Caco-2 (cell line): ENCODE results near the gene ROPN1L. TPM values are rescaled to one million over a fixed set of nuclear protein-coding genes. Genes with fewer than 3 reads are reported as not detected.

Source experiments
- BruUV-seq: library from RNA; stranded (reverse); fragments of 400-500 nt; replicated peaks from 2 replicates; lab custom pipeline; 2021; lab: Mats Ljungman, UMichigan
- CTCF ChIA-PET: fragments of 300-600 bp; sonication (Branson Sonifier 250); formaldehyde crosslinking; loops from one replicate; lab custom pipeline; 2022; ENCODE audit warnings: antibody characterized with exemption; lab: Charles Lee
- POLR2A ChIA-PET: fragments of 300-600 bp; sonication (Branson Sonifier 250); formaldehyde crosslinking; loops from one replicate; lab custom pipeline; 2022; ENCODE audit warnings: antibody characterized with exemption; lab: Charles Lee
- DNase-seq, 2 experiments: peaks; one replicate each; pipeline versions ENCODE4 v3.0.0 to v3.0.0-alpha.2; 2020 to 2022
- H3K27me3 ChIP-seq: replicated peaks from 2 replicates; pipeline ENCODE4 v1.6.0; 2011; ENCODE audit warnings: low read length; ENCODE audit not compliant: control insufficient read depth, insufficient read depth
- H3K36me3 ChIP-seq: 2 replicates; pipeline ENCODE4 v1.5.1; 2011; ENCODE audit warnings: low read length; ENCODE audit not compliant: control insufficient read depth, insufficient read depth
- H3K4me1 ChIP-seq: fragments of 250-450 bp; sonication (Bioruptor Pico); 2 replicates; pipeline ENCODE4 v1.5.1; 2020; ENCODE audit warnings: mild to moderate bottlenecking
- H3K4me3 ChIP-seq: 2 replicates; pipeline ENCODE4 v1.5.1; 2011; ENCODE audit warnings: low read depth, mild to moderate bottlenecking, control low read depth, low read length
- H3K9me3 ChIP-seq: fragments of 250-450 bp; sonication (Bioruptor Pico); 2 replicates; pipeline ENCODE4 v1.5.1; 2020; ENCODE audit warnings: mild to moderate bottlenecking, moderate library complexity
- H3K27ac Mint-ChIP-seq: one replicate; pipeline ENCODE4 v1.8.0; 2022; ENCODE audit warnings: mixed read lengths; ENCODE audit not compliant: unreplicated experiment
- H3K27me3 Mint-ChIP-seq: one replicate; pipeline ENCODE4 v1.8.0; 2022; ENCODE audit warnings: mixed read lengths; ENCODE audit not compliant: insufficient read depth, unreplicated experiment
- H3K36me3 Mint-ChIP-seq: one replicate; pipeline ENCODE4 v1.8.0; 2022; ENCODE audit warnings: mild to moderate bottlenecking, mixed read lengths; ENCODE audit not compliant: insufficient read depth, unreplicated experiment
- H3K4me1 Mint-ChIP-seq: one replicate; pipeline ENCODE4 v1.8.0; 2022; ENCODE audit warnings: low read depth, mixed read lengths; ENCODE audit not compliant: unreplicated experiment
- H3K4me3 Mint-ChIP-seq: one replicate; pipeline ENCODE4 v1.8.0; 2022; ENCODE audit warnings: mild to moderate bottlenecking, moderate library complexity, mixed read lengths; ENCODE audit not compliant: unreplicated experiment
- H3K9me3 Mint-ChIP-seq: one replicate; pipeline ENCODE4 v1.8.0; 2022; ENCODE audit warnings: mixed read lengths; ENCODE audit not compliant: unreplicated experiment
- CTCF ChIP-seq, 2 experiments: fragments of 200-600 bp in 1 of 2; IDR thresholded peaks; 1 replicate in 1 of 2; 2 replicates in 1 of 2; pipeline versions ENCODE4 v1.5.1 to v1.8.0; 2011 to 2022; ENCODE audit warnings: antibody characterized with exemption in 1 of 2, control low read depth in 1 of 2, inconsistent platforms in 1 of 2, low read depth in 1 of 2, low read length in 1 of 2, mild to moderate bottlenecking in 1 of 2, moderate library complexity in 1 of 2; ENCODE audit not compliant: insufficient read depth in 1 of 2, severe bottlenecking in 1 of 2, unreplicated experiment in 1 of 2
- intact Hi-C: fragments of 100-400 bp; cut with micrococcal nuclease; formaldehyde crosslinking; loops from one replicate; pipeline ENCODE4 v1.10.0; 2022; ENCODE audit not compliant: unreplicated experiment
- total RNA-seq: library from RNA; stranded (reverse); gene quantifications from 2 replicates; pipeline ENCODE4 v1.2.3, GENCODE V29; 2022

ROPN1L gene
- total RNA-seq, 1 experiment from 2014 or later = 0.48 TPM

GRCh38 chr5:10471677-10472076, 30.0 kb downstream of the ROPN1L start:
- CTCF ChIA-PET = no interaction called here
- no peak overlapping the region for H3K4me3 Mint-ChIP-seq
- Histone ChIP-seq H3K27me3 (no peaks in the 10 kb centered on the region), H3K4me1 (no peaks in the 10 kb centered on the region; the same call in 1 of the 2 replicates), H3K9me3 (no peaks in the 10 kb centered on the region; the same call in 1 of the 2 replicates), H3K36me3 (no peaks in the 10 kb centered on the region), H3K4me3 (no peak overlapping the region)
- intact Hi-C loops = no loop called here
- BruUV-seq = no TSS peak
- no peak for TF ChIP-seq CTCF (IDR thresholded peaks at IDR 0.05; ENCODE audit: insufficient read depth in 1 of 2, low read depth in 1 of 2, low read length in 1 of 2, severe bottlenecking in 1 of 2, unreplicated experiment in 1 of 2)
- POLR2A ChIA-PET = no interaction called here
- H3K9me3 Mint-ChIP-seq = peaks cover 9% of the 10 kb centered on the region
- H3K27me3 Mint-ChIP-seq = no peaks in the 10 kb centered on the region
- no peak for DNase-seq
- H3K4me1 Mint-ChIP-seq = no peaks in the 10 kb centered on the region
- no peaks in the 10 kb centered on the region for H3K36me3 Mint-ChIP-seq
- H3K27ac Mint-ChIP-seq = no peak overlapping the region

DNA sequence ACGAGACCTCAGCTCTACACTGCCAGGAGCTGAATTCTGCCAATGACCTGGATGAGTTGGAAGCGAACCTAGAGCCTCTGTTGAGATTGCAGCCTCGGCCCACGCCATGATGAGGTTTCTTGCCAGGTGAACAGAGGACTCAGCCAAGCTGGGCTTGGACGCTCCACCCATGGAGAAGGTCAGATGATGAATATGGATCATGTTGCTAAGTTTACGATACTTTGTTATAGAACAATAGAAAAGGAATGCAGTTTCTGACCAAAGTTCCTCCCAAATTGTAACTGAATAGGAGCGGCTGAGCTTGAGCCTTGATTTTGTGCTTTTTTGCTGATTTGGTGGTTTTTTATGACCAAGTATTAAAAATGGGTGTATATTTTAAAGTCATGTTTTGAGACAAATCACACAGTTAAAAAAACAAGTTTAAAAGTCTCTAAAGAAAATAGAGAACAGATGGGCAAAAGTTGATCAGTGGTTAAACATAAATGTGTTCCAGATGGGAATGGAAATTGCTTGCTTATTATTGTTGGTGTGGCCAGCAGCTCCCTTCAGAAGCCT, 32.9 kb downstream of the ROPN1L start:
- CTCF ChIA-PET = no interaction called here
- POLR2A ChIA-PET = no interaction called here
- H3K27me3 ChIP-seq = no peaks in the 10 kb centered on the region; the same call in 1 of the 2 replicates
- Mint-ChIP-seq H3K36me3 (no peaks in the 10 kb centered on the region), H3K27ac (no peak overlapping the region), H3K4me3 (no peak overlapping the region), H3K27me3 (no peaks in the 10 kb centered on the region), H3K9me3 (peaks cover 9% of the 10 kb centered on the region), H3K4me1 (peaks cover 8% of the 10 kb centered on the region)
- no peak overlapping the region for H3K4me3 ChIP-seq
- no peak for TF ChIP-seq CTCF (IDR thresholded peaks at IDR 0.05; ENCODE audit: insufficient read depth in 1 of 2, low read depth in 1 of 2, low read length in 1 of 2, severe bottlenecking in 1 of 2, unreplicated experiment in 1 of 2)
- no peak for DNase-seq
- BruUV-seq = no TSS peak
- no peaks in the 10 kb centered on the region; the same call in 1 of the 2 replicates for H3K36me3 ChIP-seq
- no peaks in the 10 kb centered on the region; the same call in 1 of the 2 replicates for H3K9me3 ChIP-seq
- peaks cover 9% of the 10 kb centered on the region; the same call in 1 of the 2 replicates for H3K4me1 ChIP-seq
- intact Hi-C loops = no loop called here

GRCh38 chr5:10475931-10476676, 34.4 kb downstream of the ROPN1L start:
- DNase-seq = no peak
- Mint-ChIP-seq H3K27ac (no peak overlapping the region), H3K4me1 (peaks cover 16% of the 10 kb centered on the region), H3K9me3 (peaks cover 9% of the 10 kb centered on the region), H3K36me3 (no peaks in the 10 kb centered on the region), H3K4me3 (no peak overlapping the region), H3K27me3 (no peaks in the 10 kb centered on the region)
- Histone ChIP-seq H3K9me3 (no peaks in the 10 kb centered on the region; the same call in 1 of the 2 replicates), H3K27me3 (no peaks in the 10 kb centered on the region; the same call in 1 of the 2 replicates), H3K4me1 (peaks cover 19% of the 10 kb centered on the region), H3K4me3 (no peak overlapping the region), H3K36me3 (no peaks in the 10 kb centered on the region; the same call in 1 of the 2 replicates)
- TF ChIP-seq CTCF (IDR thresholded peaks at IDR 0.05; ENCODE audit: insufficient read depth in 1 of 2, low read depth in 1 of 2, low read length in 1 of 2, severe bottlenecking in 1 of 2, unreplicated experiment in 1 of 2) = no peak
- no TSS peak for BruUV-seq
- CTCF ChIA-PET = no interaction called here
- intact Hi-C loops = no loop called here
- POLR2A ChIA-PET = no interaction called here
